Mucosa of stomach (tissue), 1 donor: Measurements from ENCODE around the gene UBE2J2.

Experiments
- H3K27me3 ChIP-seq: one replicate; pipeline ENCODE4 v1.7.0; 2013; ENCODE audit warnings: mild to moderate bottlenecking, low read length; ENCODE audit not compliant: control insufficient read depth, insufficient read depth
- H3K36me3 ChIP-seq: one replicate; pipeline ENCODE4 v1.7.0; 2013; ENCODE audit warnings: low read length; ENCODE audit not compliant: control insufficient read depth, insufficient read depth
- H3K4me1 ChIP-seq: one replicate; pipeline ENCODE4 v1.7.0; 2013; ENCODE audit warnings: mild to moderate bottlenecking, low read length; ENCODE audit not compliant: control insufficient read depth, insufficient read depth
- H3K4me3 ChIP-seq: one replicate; pipeline ENCODE4 v1.7.0; 2013; ENCODE audit warnings: low read length
- H3K9ac ChIP-seq: one replicate; pipeline ENCODE4 v1.7.0; 2013; ENCODE audit warnings: mild to moderate bottlenecking, low read length, moderate library complexity
- H3K9me3 ChIP-seq: one replicate; pipeline ENCODE4 v1.7.0; 2013; ENCODE audit warnings: mild to moderate bottlenecking, low read length, moderate library complexity; ENCODE audit not compliant: control insufficient read depth
- donor health status: Pancreatic carcinoma.

UBE2J2 gene

GRCh38 chr1:1236176-1236763 lies 37.4 kb downstream of the UBE2J2 start:
- H3K9me3 ChIP-seq = no peaks in the 10 kb centered on the region
- no peak overlapping the region for H3K9ac ChIP-seq
- H3K4me3 ChIP-seq = no peak overlapping the region
- H3K4me1 ChIP-seq = peaks cover 34% of the 10 kb centered on the region
- H3K36me3 ChIP-seq = no peaks in the 10 kb centered on the region
- peaks cover 40% of the 10 kb centered on the region for H3K27me3 ChIP-seq

DNA sequence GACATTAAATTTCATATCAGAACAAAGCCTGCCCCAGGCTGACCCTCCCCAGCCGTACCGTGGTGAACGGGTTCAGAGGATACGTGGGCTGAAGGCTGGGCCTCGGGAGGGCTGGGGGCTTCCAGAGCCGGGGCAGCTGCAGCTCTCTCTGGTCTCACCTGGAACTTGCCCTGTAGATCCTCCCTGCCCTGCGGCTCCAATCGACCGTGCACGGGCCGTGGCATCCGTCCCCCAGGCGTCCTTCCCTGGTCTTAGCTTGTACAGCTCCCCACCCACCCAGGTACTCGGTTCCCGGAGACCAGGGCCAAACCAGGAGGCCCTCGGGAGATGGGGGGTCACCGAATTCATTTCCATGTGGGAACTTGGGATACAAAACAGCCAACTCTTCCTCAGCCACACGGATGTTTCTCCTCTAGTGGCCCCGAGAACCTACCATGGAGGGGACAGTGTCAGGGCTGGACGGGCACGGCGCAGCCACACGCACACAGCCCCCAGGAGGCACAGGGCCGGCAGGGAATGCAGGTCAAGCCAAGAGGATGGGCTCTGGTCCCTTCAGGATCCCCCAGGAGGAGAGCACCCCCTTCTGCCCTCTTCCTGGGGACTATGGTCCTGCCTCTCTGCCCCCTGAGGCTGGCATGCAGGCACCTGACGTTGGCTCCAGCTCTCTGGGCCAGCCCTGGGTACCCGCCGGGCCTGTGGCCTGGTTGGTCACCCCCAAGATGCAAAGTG lies 38.5 kb downstream of the UBE2J2 start:
- Histone ChIP-seq H3K27me3 (peaks cover 39% of the 10 kb centered on the region), H3K36me3 (no peaks in the 10 kb centered on the region), H3K4me1 (peaks cover 37% of the 10 kb centered on the region), H3K9ac (no peak overlapping the region), H3K9me3 (no peaks in the 10 kb centered on the region), H3K4me3 (no peak overlapping the region)

GRCh38 chr1:1234180-1234808 lies 39.4 kb downstream of the UBE2J2 start:
- no peak overlapping the region for H3K4me3 ChIP-seq
- no peaks in the 10 kb centered on the region for H3K36me3 ChIP-seq
- no peak overlapping the region for H3K9ac ChIP-seq
- H3K4me1 ChIP-seq = peaks cover 38% of the 10 kb centered on the region
- no peaks in the 10 kb centered on the region for H3K9me3 ChIP-seq
- peaks cover 30% of the 10 kb centered on the region for H3K27me3 ChIP-seq

DNA sequence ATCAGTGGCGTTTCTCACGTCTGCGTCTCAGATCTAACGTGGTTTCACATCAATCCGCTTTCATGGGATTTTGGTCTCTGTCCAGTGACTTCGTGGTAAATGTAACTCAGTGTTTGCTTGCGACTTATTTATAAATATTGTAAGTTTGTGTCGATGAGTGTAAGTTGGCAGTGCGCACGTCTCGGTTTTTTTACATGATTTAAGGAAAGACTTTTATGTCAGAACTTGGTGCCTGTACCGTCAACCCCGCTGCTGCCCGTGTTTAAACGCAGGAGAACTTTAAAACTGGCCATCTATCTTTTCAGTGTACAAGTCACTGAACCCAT lies 40.1 kb downstream of the UBE2J2 start:
- Histone ChIP-seq H3K27me3 (peaks cover 22% of the 10 kb centered on the region), H3K4me1 (peaks cover 37% of the 10 kb centered on the region), H3K9ac (no peak overlapping the region), H3K36me3 (no peaks in the 10 kb centered on the region), H3K4me3 (no peak overlapping the region), H3K9me3 (no peaks in the 10 kb centered on the region)

DNA sequence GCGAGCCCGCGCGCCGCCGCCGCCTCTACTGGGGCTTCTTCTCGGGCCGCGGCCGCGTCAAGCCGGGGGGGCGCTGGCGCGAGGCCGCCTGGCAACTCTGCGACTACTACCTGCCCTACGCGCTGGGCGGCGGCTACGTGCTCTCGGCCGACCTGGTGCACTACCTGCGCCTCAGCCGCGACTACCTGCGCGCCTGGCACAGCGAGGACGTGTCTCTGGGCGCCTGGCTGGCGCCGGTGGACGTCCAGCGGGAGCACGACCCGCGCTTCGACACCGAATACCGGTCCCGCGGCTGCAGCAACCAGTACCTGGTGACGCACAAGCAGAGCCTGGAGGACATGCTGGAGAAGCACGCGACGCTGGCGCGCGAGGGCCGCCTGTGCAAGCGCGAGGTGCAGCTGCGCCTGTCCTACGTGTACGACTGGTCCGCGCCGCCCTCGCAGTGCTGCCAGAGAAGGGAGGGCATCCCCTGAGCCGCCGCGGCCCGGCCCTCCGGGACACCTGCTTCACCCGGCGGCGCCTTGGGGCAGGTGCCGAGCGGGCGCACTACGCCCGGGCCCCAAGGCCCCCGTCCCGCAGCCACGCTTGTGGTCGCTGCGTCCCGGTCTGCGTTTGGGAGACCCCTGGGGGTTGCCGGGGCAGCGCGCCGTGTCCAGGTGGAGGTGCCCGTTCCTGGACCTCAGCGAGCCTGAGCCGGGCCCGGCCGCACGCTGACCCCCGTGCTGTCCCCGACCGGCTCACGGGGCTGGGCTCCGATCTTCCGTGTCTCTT lies 40.7 kb downstream of the UBE2J2 start:
- H3K9ac ChIP-seq = no peak overlapping the region

DNA sequence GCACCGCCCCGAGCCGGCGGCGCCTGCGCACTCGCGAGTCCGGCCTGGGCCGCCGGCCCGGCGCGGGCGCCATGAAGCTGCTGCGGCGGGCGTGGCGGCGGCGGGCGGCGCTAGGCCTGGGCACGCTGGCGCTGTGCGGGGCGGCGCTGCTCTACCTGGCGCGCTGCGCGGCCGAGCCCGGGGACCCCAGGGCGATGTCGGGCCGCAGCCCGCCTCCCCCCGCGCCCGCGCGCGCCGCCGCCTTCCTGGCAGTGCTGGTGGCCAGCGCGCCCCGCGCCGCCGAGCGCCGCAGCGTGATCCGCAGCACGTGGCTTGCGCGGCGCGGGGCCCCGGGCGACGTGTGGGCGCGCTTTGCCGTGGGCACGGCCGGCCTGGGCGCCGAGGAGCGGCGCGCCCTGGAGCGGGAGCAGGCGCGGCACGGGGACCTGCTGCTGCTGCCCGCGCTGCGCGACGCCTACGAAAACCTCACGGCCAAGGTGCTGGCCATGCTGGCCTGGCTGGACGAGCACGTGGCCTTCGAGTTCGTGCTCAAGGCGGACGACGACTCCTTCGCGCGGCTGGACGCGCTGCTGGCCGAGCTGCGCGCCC lies 41.4 kb downstream of the UBE2J2 start, which contains the start of gene B3GALT6:
Gene B3GALT6 (plus strand): TSS at position 30 of the 588 bp plus-strand sequence. CDS start 42 bp downstream, at position 72.
- no peaks in the 10 kb centered on the region for H3K36me3 ChIP-seq
- H3K4me1 ChIP-seq = peaks cover 25% of the 10 kb centered on the region
- H3K9ac ChIP-seq = peak within 1 kb of the TSS; percentile 91
- peaks cover 10% of the 10 kb centered on the region for H3K27me3 ChIP-seq
- H3K4me3 ChIP-seq = peak within 1 kb of the TSS; percentile 97
- H3K9me3 ChIP-seq = no peaks in the 10 kb centered on the region

More for the DNA sequence above, 40.7 kb downstream of the UBE2J2 start:
- H3K36me3 ChIP-seq = no peaks in the 10 kb centered on the region
- no peak overlapping the region for H3K4me3 ChIP-seq
- peaks cover 17% of the 10 kb centered on the region for H3K27me3 ChIP-seq
- H3K9me3 ChIP-seq = no peaks in the 10 kb centered on the region
- H3K4me1 ChIP-seq = peaks cover 31% of the 10 kb centered on the region

DNA sequence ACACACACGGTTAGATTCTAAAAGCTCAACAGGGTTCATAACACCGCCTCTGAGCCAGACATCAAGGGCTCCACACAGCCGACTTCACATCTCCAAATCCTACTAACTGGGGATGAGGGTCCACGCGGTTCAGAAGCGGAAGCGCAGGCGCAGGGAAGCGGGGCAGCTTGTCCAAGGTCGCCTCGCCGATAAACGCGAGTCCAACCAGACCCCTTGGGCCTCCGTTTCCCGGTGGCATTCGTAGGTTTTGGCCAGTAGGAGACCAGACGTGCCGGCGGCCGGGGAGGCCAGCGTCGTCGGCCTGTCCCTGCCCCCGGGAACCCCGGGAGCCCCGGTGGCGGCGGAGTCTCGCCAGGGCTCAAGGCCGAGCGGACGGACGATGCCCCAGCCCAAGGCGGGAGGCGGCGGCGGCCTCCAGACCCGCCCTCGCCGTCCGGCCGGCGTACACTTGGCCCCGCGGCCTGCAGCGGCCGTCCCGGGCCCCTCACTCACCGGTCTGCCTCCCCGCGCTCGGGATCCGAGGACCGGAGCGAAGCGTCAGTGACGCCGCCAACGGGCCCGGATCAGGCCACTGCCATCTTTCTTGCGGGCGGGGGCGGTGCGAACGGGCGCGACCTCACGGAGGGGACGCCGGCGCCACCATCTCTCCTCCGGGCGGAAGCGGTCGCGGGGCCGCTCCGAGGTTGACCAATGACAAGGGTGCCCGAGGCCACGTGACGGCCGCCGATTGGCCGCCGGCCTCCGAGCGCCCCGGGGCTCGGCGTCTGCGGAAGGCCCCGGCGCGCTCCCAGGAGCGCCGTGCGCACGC lies 42.0 kb downstream of the UBE2J2 start, which contains the start of gene SDF4:
Gene SDF4 (minus strand): TSS at position 602 of the 808 bp plus-strand sequence. CDS start 3,229 bp downstream, outside the sequence.
- Histone ChIP-seq H3K4me3 (peak within 1 kb of the TSS; percentile 97), H3K36me3 (peaks cover 4% of the 10 kb centered on the region), H3K9me3 (no peaks in the 10 kb centered on the region), H3K9ac (peak within 1 kb of the TSS; percentile 91), H3K27me3 (peaks cover 3% of the 10 kb centered on the region), H3K4me1 (peaks cover 21% of the 10 kb centered on the region)

DNA sequence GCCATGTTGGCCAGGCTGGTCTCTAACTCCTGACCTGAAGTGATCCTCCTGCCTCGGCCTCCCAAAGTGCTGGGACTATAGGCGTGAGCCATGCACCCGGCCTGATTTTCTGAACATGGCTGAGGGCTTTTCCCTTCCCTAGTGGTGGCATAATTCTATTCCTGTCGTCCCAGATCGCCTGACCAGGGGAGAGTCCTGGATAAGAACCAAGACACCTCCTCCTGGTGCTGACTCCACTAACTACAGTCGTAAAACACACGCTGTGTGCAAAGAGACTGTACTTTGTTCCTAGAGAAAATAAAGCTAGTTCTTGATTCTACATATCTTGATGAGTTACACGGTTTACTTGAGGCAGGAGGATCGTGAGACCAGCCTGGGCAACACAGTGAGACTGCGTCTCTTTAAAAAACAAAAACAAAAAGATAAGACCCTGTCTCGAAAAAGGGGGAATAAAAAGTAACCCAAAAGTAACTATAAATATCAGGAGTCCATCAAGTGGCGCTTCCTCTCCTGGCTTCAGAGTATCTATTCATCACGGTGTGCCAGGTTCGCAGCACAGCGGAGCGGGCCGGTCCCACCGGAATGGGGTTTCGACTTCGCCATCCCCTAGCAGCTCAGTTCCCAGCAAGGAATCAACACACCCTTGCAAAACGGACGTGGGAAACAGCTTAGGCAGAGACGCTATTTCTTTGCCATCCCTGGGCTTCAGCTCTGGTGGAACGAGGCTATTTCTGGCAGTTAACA lies 42.8 kb downstream of the UBE2J2 start:
- H3K27me3 ChIP-seq = no peaks in the 10 kb centered on the region
- H3K4me3 ChIP-seq = peak overlapping the region; percentile 97
- H3K9me3 ChIP-seq = no peaks in the 10 kb centered on the region
- peak overlapping the region; percentile 91 for H3K9ac ChIP-seq
- H3K4me1 ChIP-seq = peaks cover 22% of the 10 kb centered on the region
- H3K36me3 ChIP-seq = peaks cover 5% of the 10 kb centered on the region

- no peaks in the 10 kb centered on the region for H3K9me3 ChIP-seq
- peaks cover 33% of the 10 kb centered on the region for H3K4me1 ChIP-seq
- H3K36me3 ChIP-seq = peaks cover 5% of the 10 kb centered on the region
- H3K4me3 ChIP-seq = no peak overlapping the region
- peak overlapping the region; percentile 16 for H3K9ac ChIP-seq
- H3K27me3 ChIP-seq = no peaks in the 10 kb centered on the region
These were observed 43.9 kb downstream of the UBE2J2 start for GRCh38 chr1:1229770-1230169.

- no peaks in the 10 kb centered on the region for H3K27me3 ChIP-seq
- H3K9me3 ChIP-seq = no peaks in the 10 kb centered on the region
- peaks cover 5% of the 10 kb centered on the region for H3K36me3 ChIP-seq
- no peak overlapping the region for H3K9ac ChIP-seq
- H3K4me3 ChIP-seq = no peak overlapping the region
- peaks cover 34% of the 10 kb centered on the region for H3K4me1 ChIP-seq
These were observed 44.9 kb downstream of the UBE2J2 start for GRCh38 chr1:1228596-1229321.
